HS-27A (cell line): ENCODE measurements around the gene MGAT5.

Source experiments
- DNase-seq: peaks from one replicate; pipeline ENCODE4 v3.0.0-alpha.2; 2012; ENCODE audit warnings: low read depth, missing footprints

The MGAT5 gene

GRCh38 chr2:134305109-134305491, 51.2 kb downstream of the MGAT5 start:
- DNase-seq = no peak

DNA sequence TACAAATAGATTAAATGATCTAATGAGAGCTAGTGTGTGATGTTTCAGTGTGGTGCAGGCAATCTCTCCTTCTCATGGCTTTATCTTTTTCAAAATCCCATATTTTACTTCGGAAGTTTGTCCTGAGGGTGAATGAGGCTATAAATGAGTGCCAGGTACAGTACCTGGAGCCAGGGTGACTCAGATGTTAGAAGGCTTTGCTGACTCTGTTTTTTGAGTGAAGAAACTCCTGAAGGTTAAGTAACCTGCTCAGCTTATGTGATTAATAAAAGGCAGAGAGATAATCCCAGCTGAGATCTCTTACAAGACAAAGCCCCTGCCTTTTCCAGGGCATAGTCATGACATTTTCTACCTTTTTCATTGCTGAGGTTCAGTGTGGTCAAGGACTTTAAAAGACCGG, 52.6 kb downstream of the MGAT5 start:
- DNase-seq = no peak

- DNase-seq = no peak
These were observed 53.5 kb downstream of the MGAT5 start for GRCh38 chr2:134307334-134307733.

- DNase-seq = no peak
These were observed 54.9 kb downstream of the MGAT5 start for GRCh38 chr2:134308474-134309385.

DNA sequence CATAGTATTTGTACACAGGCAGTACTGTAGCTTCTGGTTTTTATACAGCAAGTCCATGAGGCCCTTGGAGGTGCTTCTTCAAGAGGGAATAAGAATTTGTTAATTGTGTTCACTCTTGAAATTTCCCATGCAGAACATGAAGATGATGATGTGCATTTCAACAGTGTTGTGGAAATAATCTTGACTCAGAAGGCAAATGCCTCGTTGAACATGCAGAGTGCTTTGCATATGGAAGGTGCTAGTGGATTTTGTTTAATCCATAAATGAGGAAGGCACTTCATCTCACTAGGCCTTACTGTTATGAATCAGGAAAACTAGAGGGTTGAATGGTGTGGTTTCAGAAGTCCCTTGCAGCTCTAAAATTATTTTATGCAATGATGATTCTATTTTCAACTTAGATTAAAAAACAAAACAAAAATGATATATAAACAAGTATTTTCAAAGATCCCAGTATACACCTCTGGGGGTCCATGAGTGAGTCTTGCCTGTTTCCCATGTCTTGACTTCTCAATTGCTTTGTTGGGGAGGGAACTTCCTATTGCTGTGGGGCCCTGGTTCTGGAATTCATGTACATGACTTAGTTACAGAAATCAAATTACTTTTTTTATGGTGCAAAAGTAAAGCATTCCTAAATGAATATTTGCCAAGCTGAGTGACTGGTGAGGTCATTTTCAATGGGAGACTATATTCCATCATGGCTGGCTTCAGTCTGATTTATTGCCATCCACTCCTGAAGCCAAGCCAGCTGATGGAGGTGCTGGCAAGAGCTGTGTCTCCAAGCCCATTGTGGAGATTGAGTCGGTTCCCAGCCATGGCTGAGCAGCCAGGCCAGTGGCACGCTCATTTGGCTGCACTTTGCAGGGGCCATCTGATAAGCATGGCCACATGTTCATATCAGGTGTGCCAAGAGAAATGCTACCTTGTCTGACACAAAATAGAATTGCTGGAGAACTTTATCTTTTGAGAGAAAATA, 56.5 kb downstream of the MGAT5 start:
- no peak for DNase-seq

DNA sequence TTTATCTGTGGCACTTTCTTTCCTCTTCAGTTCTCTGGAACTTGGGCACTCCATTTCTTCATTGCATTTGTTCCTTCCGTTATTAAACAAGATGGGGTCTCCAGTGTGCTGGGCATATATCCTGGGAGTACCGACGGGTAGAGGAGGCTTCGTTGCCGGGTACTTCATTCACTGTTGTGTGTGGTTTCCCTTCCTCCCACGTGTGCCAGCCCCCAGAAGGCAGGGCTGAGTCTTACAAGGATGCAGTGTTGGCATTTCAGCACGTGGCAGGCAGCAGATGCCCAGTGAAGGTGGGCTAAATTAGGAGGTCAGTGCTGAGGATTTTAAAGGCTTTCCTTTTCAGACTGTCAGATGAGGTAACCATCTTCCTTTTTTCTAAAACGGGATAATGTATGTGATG, 58.6 kb downstream of the MGAT5 start:
- DNase-seq = no peak

- DNase-seq = no peak
These were observed 60.3 kb downstream of the MGAT5 start for GRCh38 chr2:134314202-134314601.

GRCh38 chr2:134314681-134315368, 61.0 kb downstream of the MGAT5 start:
- DNase-seq = no peak

- DNase-seq = no peak
These were observed 61.6 kb downstream of the MGAT5 start for GRCh38 chr2:134315471-134315870.

DNA sequence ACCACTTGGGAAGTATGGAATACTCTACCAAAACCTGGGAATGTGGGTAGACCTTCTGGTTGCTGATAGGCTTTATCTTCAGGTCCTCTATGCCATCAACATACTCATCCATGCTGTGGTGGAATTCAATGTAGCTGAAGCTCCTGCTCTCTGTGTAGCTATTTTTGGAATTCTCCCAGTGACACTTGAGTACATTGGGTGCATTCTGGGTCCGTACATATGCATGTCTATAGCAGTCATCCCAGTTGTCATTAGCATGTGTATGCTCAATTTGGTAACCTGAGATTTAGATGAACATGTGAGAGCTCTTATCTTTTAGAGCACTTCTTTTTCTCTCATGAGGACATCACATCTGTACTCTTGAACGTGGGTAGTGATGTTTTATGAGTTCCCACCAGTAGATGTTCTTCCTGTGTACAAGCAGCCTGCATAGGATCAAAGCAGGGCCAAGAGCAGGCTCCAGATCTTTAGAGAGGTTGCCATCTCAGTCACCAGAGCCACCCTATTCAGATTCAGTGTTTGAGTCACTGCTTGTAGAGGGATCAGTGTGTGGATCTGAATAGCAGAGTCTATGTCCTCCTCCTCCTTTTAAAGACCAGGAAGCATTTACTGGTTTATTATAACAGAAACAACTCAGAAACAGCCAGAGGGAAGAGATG, 65.9 kb downstream of the MGAT5 start:
- DNase-seq = no peak

GRCh38 chr2:134320930-134321329, 67.1 kb downstream of the MGAT5 start:
- no peak for DNase-seq

- no peak for DNase-seq
These were observed 69.9 kb downstream of the MGAT5 start for GRCh38 chr2:134323777-134324176.

DNA sequence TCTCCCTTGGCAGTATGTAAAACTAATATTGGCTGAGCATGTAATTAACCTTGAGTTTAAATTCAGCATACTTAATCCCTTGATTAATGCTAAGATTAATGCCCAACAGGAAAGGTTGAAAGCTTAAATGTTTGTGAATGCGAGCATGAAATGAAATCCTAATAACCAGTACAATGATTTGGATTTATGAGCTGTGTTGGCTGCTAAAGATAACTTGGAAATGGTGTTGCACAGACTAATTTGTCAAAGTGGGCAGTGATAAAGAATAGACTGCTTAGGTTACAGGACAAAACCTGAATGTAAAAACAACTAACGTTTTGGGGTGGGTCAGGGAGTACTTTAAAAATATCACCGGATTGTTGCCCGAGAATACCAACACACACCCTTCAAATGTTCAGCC, 70.6 kb downstream of the MGAT5 start:
- DNase-seq = no peak

- no peak for DNase-seq
These were observed 71.1 kb downstream of the MGAT5 start for GRCh38 chr2:134324947-134325346.

DNA sequence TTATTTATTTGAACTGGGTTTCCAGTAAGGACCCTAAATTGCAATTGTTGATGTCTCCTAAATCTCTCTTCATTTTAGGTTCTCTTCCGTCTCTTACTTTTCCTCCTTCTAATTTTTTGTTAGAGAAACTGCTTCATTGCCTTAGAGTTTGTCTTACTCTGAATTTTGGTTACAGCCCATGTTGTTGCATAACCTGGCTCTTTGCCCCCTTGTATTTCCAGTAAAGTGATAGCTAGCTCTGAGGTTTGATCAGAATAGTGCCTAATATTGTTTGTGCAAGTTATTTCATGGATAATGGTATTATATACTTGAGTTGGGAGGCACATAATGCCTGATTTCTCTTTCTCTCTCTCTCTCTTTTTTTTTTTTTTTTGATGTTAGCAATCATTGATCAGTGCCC, 71.8 kb downstream of the MGAT5 start:
- no peak for DNase-seq

DNA sequence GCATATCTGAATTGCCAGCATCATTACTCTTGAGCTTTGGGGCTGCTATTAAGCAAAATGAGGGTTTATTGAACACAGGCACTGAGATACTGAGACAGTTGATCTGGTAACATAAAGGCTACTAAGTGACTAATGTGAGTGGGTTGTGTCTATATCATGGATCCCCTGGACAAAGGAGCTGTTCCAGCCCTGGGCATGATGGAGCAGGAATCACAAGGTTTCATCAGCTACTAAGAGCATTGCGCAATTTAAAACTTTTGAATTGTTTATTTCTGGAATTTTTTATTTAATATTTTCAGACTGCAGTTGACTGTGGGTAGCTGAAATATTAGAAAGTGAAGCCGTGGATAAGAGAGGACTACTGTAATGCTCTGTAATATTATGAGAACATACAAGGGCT, 73.5 kb downstream of the MGAT5 start:
- DNase-seq = no peak

DNA sequence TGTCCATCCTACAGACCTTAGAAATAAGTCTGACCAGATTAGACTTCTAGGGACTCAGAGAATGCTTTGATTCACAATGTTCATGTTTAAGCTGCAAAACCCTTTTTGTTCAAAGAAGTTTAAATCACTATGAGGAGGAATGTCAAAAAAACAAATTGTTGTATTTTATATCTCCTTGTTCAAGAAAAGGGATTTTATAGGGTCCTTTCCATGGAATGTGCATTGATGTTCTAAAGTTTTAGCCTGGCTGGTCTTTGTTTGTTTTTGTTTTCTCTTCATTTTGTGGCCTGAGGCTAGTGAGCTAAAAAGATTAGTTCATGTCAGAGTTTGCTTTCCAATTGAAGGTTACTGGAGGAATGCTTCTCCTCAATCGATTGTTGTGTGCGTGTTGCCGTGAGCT, 77.2 kb downstream of the MGAT5 start:
- DNase-seq = no peak

GRCh38 chr2:134333646-134334189, 79.8 kb downstream of the MGAT5 start:
- no peak for DNase-seq

- no peak for DNase-seq
These were observed 80.9 kb downstream of the MGAT5 start for GRCh38 chr2:134334542-134335353.

GRCh38 chr2:134335601-134336000, 81.7 kb downstream of the MGAT5 start:
- no peak for DNase-seq

DNA sequence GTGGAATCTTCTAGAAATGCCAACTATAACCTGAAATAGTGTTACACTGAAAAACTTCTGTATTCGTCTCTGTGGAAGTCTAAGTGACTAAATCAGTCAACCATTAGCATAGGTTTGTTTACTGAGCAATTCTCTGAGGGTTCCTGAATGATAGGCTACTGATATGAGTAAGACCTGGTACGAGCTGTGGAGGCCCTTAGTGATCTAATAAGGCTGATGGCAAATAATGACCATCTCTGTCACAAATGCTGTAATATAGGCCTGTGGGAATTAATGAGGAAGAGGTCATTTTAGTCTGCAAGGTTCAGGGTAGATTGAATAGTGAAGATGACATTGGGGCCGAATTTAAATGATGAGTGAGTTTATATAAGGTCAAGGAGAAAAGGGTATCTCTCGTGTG, 82.5 kb downstream of the MGAT5 start:
- DNase-seq = no peak
